HG03175 (cell line): ENCODE data around the gene CBL.

Experiments
- ATAC-seq: cut with Tn5 transposase; IDR thresholded peaks from one replicate; pipeline ENCODE4 v1.9.1; 2021; ENCODE audit warnings: mild to moderate bottlenecking, moderate library complexity; ENCODE audit not compliant: unreplicated experiment

CBL gene

DNA sequence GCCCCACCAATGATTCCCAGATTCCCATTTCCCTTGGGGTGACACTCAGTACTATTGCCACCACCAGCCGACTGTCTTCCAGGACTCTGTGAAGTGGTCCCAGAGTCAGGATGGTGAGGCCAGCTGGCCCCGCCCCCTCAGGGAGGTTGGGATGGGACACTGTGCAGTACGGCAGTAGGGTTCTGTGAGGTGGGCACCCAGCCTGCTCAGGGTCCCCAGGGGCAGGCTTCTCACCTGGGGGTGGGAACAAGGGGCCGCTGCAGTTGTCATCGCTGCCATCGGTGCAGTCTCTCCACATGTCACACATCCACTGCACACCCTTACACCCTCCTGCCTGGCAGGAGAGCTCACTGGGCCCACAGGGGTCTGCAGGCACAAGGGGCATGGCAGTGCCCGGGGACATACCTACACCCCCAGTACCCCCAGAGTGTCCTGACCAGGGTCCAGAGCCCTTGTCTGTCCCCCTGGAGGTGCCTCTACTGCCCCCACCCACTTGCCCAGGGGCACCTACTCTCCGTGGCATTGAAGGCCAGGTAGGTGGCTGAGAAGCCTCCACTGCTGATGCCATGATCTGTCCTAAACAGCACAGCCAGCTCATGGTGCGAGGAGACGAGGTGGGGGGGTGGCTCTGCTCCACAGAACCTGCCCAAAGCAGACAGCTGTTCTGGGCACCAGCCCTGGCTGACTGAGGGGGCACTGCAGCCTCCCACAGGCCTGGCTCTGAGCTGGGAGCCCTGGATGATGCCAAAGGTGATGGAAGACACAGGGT is 136.4 kb downstream of the CBL start:
- ATAC-seq = no peak

DNA sequence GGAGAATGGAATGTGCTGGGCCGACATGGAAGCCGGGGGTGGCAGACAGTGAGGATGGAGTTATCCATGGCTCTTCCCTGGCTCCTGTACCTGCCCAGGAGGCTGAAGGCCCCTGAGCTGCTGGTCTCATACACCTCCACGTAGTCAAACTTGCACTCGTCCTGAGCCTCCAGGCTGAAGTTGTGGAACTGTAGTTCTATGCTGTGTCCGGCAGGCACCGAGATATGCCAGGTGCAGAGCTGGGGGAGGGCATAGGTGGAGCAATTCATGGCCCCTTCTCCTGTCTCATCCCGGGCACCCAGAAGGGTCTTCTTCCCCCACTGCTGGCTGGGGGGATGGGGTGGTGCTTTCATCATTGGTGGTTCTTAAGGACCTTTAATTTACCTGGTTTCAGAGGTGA is 137.6 kb downstream of the CBL start:
- ATAC-seq = no peak

DNA sequence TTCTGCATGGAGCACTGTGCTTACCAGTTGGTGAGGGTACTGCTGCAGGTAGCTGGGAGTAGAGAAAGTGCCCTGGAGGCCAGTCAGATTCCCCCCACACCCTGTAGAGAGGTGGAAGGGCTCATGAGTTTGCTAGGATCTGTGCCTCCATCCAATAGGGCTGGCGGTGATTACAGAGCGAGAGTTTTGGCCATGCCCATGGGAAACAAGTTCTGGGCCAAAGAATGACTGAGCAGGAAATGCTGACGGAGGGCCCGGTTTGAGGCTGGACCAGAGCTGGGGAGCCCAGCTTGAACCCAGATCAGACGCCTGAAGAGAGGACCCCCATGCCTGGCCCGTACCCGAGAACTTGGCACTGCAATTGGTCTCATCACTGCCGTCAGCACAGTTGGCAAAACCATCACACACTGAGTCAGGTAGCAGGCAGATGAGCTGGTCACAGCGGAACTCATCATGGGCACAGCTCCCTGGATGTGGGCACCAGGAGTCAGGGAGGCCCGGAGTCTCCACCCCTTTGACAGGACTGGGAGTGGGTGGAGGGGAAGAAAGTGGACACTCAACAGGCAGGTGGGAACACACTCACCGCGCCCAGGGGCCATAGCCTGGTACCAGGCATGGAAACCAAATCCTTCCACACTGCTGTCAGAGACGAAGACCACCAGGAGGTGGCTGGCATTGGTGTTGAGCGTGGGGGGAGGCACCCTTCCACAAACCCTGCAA is 138.3 kb downstream of the CBL start:
- ATAC-seq = no peak

DNA sequence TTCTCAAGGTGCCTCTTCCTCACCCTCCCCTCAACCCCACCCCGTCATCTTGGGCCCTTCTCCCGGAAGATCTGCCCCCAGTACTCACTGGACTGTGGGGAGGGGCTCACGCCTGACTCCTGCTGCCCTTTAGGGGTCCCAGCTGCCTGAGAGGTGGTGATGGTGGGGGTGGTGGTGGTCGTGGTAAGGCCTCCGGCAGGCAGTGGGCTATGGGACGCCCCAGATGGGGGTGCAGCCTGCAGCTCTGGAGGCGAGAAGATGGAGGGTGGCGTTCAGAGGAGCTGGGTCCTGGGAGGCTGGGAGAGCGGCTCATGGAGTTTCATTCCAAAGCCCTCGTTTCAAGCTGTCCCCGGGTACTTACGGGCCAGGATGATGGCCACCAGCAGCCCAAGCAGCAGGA is 139.5 kb downstream of the CBL start:
- ATAC-seq = no peak

DNA sequence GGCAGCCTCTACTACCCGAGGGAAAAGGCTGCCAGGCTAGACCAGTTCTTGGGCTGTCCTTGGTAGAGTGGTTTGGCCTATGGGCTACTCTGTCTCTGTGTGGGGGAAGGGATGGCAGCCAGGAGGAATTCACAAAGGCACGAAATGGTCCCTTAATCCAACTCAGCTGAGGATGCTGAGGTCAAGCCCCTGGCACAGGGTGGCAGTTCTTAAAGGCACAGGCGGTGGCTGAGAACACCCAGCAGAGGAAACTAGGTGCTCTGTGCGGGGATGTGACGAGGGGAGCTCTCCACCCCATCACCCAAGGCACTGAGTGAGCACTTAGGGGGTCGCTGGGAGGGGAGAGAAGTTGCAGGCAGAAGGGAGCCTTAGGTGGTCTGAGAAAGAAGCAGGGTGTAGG is 140.5 kb downstream of the CBL start, which contains the start of gene MFRP:
MFRP (minus strand) TSS at position 101 of the 400 bp plus-strand sequence. CDS start 192 bp downstream, outside the sequence.
- ATAC-seq = no peak

DNA sequence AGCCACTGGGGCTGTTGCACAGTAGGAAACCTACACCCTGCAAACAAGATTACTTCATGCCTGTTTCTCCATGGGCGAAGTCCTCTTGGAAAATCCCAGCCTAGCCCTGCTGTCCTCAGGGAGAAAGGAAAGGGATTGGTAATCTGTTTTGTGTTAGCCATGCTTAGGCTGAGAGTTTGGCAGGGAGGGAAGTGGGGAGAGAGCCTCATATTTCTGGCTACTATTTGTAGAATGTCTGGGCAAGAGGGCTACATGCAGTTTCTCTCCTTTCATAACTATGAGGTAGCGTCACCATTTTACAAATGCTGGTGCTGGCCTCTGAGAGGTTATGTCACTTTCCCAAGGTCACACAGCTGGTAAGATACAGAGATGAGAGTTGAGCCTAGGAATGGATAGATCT is 141.1 kb downstream of the CBL start:
- no peak for ATAC-seq

DNA sequence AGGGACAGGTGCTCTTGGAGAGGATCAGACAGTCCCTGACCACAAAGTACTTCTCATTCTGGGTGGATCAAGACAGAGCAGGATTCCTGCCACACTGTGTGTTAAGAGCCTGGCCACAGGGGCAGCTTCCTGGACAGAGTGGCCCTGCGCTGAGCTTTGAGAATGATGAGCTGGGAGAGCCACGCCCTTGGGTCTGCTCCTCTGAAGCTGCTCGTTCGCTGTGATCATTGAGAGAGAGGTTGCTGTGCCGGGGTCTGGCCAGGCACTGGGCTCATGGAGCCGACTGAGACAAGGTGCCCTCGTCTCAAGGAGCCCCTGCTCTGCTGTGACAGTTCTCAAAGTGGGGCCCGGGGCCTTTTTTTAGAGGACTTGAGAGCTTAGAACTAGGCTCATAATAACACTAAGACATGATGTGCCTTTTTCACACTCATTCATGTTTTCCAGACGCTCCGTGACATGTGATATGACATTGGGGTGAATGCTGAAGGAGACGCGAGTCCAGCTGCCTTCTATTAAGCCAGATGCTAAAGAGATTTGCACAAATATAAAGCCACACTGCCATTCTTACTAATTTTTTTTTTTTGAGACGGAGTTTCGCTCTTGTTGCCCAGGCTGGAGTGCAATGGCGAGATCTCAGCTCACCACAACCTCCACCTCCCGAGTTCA is 141.9 kb downstream of the CBL start:
- no peak for ATAC-seq

DNA sequence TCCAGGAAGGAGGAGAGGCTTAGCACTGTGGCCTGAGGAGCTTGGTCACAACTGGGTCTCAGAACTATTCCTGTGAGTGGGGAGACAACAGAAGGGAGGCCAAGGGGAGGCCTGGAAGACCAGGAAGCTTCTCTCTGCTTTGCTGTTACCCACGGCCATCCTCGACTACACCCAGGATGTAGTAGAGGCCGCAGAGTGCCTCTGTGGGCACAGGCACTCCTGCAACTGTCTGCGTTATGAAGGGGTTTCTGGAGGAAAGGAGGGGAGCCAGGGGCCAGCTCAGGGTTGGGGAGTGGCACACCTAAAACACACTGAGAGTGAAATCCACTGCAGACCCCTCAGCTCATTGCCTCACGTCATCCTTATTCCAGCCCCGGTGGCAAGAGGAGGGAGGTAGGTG is 144.2 kb downstream of the CBL start:
- no peak for ATAC-seq

DNA sequence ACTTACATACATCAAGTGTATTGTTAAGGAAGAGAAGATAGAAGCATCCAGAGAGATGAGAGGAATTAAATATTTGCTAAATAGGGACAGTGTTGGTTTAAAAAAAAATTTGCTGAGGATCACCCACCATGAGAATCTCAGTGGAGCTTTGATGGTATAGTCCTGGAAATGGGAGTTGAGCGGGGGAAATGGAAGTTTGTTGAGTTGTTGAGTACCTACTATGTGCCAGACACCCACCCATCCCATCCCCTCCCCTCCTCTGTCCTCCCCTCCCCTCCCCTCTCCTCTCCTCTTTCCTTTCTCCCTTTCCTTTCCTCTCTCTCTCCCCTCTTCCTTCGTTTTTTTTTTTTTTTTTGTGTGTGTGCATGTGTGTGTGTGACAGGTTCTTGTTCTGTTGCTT is 145.1 kb downstream of the CBL start:
- no peak for ATAC-seq

DNA sequence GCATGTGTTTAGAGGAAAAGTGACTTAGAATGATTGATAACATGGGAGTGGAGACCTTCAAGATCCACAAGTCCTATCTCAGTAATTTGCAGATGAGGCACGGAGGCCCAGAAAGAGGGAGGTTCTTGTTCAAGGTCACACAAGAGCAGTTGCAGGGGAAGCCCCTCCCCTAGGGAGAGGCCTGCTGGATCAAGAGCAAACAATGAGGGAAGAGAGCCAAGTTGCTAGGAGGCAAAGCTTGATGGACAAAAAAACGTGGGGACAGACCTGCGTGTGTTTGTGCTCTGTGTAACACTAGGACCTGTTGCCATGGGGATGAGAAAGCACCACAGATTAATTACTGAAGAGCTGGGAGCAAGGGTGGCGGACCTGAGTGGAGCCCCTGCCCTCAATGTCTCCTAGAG is 146.7 kb downstream of the CBL start:
- no peak for ATAC-seq

DNA sequence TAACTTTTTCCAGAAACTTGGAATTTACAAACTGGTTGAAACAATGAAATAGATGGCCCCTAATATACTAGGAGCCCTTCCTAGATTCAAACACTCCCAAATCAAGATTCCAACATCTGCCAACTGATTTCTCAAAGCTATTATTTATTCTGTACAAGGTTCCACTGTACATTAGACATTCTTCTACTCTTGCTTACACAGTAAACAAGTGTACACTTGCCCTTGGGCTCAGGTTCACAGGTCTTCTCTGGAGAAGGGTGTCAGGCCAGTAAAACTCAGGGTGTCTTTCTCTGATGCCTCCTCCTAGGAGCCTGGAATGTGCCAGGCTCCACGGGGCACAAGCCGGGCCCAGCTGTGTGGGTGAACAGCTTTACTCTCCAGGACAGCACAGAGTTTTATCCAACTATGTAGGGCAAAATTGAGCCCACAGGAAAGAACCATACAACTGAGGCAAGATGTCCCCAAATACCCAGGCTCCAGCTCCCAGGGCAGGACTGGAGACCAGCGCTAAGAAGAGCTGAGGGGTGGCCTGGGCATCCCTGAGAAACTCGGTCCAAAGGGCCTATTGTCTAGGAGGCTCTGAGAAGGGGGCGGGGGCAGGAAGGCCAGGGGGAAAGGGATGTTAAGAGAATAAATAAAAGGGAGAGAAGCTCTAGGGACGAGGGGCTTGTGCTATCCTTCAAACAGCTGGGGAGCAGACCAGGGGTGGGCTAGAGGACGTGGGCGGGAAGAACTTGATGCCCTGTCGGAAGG is 149.1 kb downstream of the CBL start:
- no peak for ATAC-seq

DNA sequence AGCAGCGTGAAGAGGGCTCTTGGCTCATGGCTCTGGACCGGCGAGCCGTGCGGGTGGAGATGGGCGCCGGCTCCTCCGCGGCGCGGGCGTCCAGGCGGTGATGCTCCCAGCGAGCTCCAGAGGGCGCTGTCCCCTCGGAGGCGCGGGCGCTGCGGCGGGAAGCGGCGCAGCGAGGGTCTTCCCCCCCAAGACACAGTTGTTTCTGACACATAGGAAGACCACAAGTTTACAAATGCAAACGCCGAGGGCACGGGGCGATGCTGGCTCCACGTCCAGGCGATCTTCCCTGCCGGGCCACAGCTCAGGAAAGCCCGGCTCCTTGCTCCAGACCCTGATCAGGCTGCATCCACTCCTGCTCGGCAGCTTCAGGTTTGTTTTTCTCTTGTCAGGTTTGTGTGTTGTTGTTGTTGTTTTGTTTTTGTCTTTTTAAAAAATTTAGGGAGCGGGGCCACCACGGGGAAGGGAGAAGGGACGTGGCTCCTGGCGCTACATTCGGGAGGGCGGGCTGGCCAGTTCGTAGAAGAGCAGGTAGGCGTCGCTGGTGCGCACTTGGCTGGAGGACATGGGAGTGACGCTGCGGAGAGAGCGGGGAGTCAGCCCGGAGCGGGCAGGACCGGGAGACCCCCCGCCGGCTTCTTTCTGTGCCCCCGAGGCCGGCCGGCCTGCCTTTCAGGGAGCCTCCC is 150.4 kb downstream of the CBL start:
- ATAC-seq = peak; percentile 67

DNA sequence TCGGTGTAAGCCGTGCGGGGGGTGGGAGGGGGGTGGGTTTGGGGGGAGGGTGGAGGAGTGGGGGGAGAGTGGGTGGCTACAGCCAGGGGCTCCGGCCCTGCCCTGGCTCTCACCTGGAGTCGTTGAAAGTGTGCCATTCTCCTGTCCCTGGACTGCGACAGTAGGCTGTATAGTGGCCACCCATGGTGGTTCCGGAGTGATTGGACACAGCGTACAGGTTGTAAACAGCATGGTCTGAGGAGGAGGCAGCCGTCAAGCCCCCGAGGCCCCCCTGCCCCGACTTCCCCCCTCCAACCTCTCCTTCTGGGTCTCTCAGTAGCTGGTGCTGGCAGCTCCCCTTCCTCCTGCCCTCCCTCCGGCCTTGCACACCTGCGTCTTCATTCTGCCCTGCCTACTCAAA is 150.9 kb downstream of the CBL start:
- ATAC-seq = no peak
